ENCODE data around the gene VRK3.

GRCh38 chr19:50036908-50037307 lies 11.7 kb upstream of the VRK3 start:
- TF ChIP-seq CTCF (IDR thresholded peaks at IDR 0.05) (no peak), POLR2A (IDR thresholded peaks at IDR 0.05) (no peak)

Data from testis (tissue), 2 donors.